ENCODE results near the gene YKT6.

Gene YKT6

GRCh38 chr7:44200699-44201461 is at the start of gene YKT6:
YKT6 (plus strand) TSS chr7:44200978; CDS start chr7:44201136, 158 bp downstream.
- Histone ChIP-seq H3K36me3 (ENCODE audit: low read depth) (peaks cover 36% of the 10 kb centered on the region), H3K27ac (ENCODE audit: poor library complexity, severe bottlenecking) (peak within 1 kb of the TSS; percentile 37), H3K4me3 (ENCODE audit: severe bottlenecking) (peak within 1 kb of the TSS; percentile 62), H3K9me3 (ENCODE audit: severe bottlenecking) (no peaks in the 10 kb centered on the region), H3K4me1 (ENCODE audit: insufficient read depth, poor library complexity, severe bottlenecking) (peaks cover 8% of the 10 kb centered on the region), H3K27me3 (ENCODE audit: insufficient read depth, poor library complexity, severe bottlenecking) (no peaks in the 10 kb centered on the region)
- ATAC-seq (ENCODE audit: low read depth): peak; percentile 99
- DNase-seq (ENCODE audit: low spot score): peak; percentile 95
- TF ChIP-seq, protein P1, sequence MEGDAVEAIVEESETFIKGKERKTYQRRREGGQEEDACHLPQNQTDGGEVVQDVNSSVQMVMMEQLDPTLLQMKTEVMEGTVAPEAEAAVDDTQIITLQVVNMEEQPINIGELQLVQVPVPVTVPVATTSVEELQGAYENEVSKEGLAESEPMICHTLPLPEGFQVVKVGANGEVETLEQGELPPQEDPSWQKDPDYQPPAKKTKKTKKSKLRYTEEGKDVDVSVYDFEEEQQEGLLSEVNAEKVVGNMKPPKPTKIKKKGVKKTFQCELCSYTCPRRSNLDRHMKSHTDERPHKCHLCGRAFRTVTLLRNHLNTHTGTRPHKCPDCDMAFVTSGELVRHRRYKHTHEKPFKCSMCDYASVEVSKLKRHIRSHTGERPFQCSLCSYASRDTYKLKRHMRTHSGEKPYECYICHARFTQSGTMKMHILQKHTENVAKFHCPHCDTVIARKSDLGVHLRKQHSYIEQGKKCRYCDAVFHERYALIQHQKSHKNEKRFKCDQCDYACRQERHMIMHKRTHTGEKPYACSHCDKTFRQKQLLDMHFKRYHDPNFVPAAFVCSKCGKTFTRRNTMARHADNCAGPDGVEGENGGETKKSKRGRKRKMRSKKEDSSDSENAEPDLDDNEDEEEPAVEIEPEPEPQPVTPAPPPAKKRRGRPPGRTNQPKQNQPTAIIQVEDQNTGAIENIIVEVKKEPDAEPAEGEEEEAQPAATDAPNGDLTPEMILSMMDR (IDR thresholded peaks at IDR 0.05; ENCODE audit: poor library complexity, severe bottlenecking): peak; percentile 34

DNA sequence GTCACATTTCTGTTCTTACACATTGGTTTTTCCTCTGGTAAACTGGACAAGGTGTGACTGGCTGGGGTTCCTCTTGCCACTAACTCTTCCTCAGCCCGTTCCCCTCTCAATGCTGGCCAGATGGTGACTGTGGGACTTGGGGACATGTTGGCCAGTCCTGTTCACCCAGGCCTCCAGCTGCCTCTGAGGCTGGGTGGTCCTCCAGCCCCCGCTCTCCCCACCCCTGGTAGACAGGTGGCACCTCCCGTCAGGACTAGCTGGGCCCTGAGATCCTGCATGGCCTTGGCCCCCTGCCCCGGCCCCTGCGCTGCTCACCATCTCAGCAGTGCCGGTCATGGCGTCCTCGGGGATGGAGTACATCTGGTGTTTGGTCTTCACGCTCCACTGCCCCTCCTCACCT is 48.8 kb upstream of the YKT6 start:
- no peak overlapping the region for H3K27ac ChIP-seq (ENCODE audit: poor library complexity, severe bottlenecking)
- H3K9me3 ChIP-seq (ENCODE audit: severe bottlenecking): no peaks in the 10 kb centered on the region
- no peak for DNase-seq (ENCODE audit: low spot score)
- H3K36me3 ChIP-seq (ENCODE audit: low read depth): no peaks in the 10 kb centered on the region
- H3K4me3 ChIP-seq (ENCODE audit: severe bottlenecking): no peak overlapping the region
- TF ChIP-seq, protein P1 (IDR thresholded peaks at IDR 0.05; ENCODE audit: poor library complexity, severe bottlenecking): no peak
- H3K27me3 ChIP-seq (ENCODE audit: insufficient read depth, poor library complexity, severe bottlenecking): no peaks in the 10 kb centered on the region
- no peak for ATAC-seq (ENCODE audit: low read depth)
- no peaks in the 10 kb centered on the region for H3K4me1 ChIP-seq (ENCODE audit: insufficient read depth, poor library complexity, severe bottlenecking)

DNA sequence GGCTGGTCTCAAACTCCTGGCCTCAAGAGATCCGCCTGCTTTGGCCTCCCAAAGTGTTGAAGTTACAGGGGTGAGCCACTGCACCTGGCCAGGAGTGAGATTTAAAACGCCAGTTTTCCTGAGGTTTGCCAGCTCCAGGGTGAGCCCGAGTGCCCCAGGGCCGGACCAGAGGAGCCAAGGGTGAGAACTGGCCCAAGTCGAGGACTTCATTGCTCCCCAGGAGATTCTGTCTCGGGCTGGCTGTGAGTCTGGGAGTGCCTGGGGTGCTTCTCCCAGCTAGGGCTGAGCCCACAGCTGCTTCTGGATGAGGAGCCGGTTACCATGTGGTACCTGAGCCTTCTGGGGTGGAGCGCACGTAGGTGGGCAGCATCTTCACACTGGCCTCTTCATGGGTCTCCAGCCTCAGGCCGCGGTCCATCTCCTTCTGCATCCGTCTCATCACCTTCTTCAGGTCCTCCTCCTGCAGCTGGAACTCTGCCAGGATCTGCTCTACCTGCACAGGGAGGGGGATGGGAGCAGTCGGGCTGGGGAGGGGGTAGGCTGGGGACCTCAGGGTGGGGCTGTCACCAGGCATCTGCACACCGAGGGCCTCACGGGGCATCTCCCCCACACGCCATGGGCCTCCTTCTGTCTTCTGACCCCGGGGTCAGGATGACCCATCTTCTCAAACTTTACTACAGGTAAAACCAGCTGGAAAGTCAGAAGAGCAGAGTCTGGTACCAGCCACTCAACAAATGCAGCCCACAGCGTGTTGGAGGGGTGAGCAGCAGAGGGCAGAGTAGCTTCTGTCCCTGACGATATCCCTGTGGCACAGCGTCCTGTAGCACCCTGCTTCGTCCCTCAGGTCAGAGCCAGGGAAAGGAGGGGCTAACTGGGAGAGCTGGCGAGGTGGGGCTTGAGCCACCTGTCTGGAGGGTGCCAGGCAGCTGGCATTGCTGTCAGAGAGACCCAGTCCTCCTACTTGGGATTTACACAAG is 47.5 kb upstream of the YKT6 start:
- Histone ChIP-seq H3K4me3 (ENCODE audit: severe bottlenecking) (no peak overlapping the region), H3K36me3 (ENCODE audit: low read depth) (no peaks in the 10 kb centered on the region), H3K27me3 (ENCODE audit: insufficient read depth, poor library complexity, severe bottlenecking) (no peaks in the 10 kb centered on the region), H3K9me3 (ENCODE audit: severe bottlenecking) (no peaks in the 10 kb centered on the region), H3K4me1 (ENCODE audit: insufficient read depth, poor library complexity, severe bottlenecking) (no peaks in the 10 kb centered on the region), H3K27ac (ENCODE audit: poor library complexity, severe bottlenecking) (no peak overlapping the region)
- TF ChIP-seq, protein P1 (IDR thresholded peaks at IDR 0.05; ENCODE audit: poor library complexity, severe bottlenecking): no peak
- ATAC-seq (ENCODE audit: low read depth): no peak
- DNase-seq (ENCODE audit: low spot score): no peak

- no peak for DNase-seq (ENCODE audit: low spot score)
- Histone ChIP-seq H3K4me3 (ENCODE audit: severe bottlenecking) (no peak overlapping the region), H3K4me1 (ENCODE audit: insufficient read depth, poor library complexity, severe bottlenecking) (no peaks in the 10 kb centered on the region), H3K27me3 (ENCODE audit: insufficient read depth, poor library complexity, severe bottlenecking) (no peaks in the 10 kb centered on the region), H3K36me3 (ENCODE audit: low read depth) (no peaks in the 10 kb centered on the region), H3K9me3 (ENCODE audit: severe bottlenecking) (no peaks in the 10 kb centered on the region), H3K27ac (ENCODE audit: poor library complexity, severe bottlenecking) (no peak overlapping the region)
- TF ChIP-seq, protein P1 (IDR thresholded peaks at IDR 0.05; ENCODE audit: poor library complexity, severe bottlenecking): no peak
- no peak for ATAC-seq (ENCODE audit: low read depth)
These were observed 46.8 kb upstream of the YKT6 start for GRCh38 chr7:44153948-44154335.
